Activated T-cell treated with anti-CD3 and anti-CD28 coated beads for 1 hour (primary cell): ENCODE measurements around the gene GPR37L1.
A peak's percentile ranks its signal among the peaks of the same experiment; 100 is the strongest.
"Not testable (repeated sequence)": the region's sequence is repeated elsewhere in the genome, so short reads cannot be mapped to it uniquely, and the experiment has no call there.

Experiments used
- DNase-seq: peaks from one replicate; pipeline ENCODE4 v3.0.0-alpha.2; 2020; ENCODE audit warnings: low read depth

GPR37L1 gene

GRCh38 chr1:202156590-202156989, 33.9 kb downstream of the GPR37L1 start:
- no peak for DNase-seq

GRCh38 chr1:202157945-202158344, 35.2 kb downstream of the GPR37L1 start:
- DNase-seq, result no peak

- no peak for DNase-seq
These were observed 36.3 kb downstream of the GPR37L1 start for GRCh38 chr1:202158810-202159533.

- peak; percentile 48 for DNase-seq
These were observed 37.0 kb downstream of the GPR37L1 start for GRCh38 chr1:202159534-202160371.

- peak; percentile 71 for DNase-seq
These were observed 37.7 kb downstream of the GPR37L1 start, which contains the start of gene PTPN7 for GRCh38 chr1:202160377-202160940. TSS of gene PTPN7 (minus strand) at chr1:202160602. CDS start at chr1:202159402, 1,200 bp downstream.

- no peak for DNase-seq
These were observed 38.7 kb downstream of the GPR37L1 start for GRCh38 chr1:202161151-202162046.

GRCh38 chr1:202162047-202162417, 39.3 kb downstream of the GPR37L1 start:
- DNase-seq, result no peak

- no peak for DNase-seq
These were observed 39.9 kb downstream of the GPR37L1 start for GRCh38 chr1:202162418-202163280.

- DNase-seq, result no peak
These were observed 40.9 kb downstream of the GPR37L1 start for GRCh38 chr1:202163281-202164270.

- DNase-seq, result peak; percentile 58
These were observed 41.7 kb downstream of the GPR37L1 start for GRCh38 chr1:202164271-202165037.

GRCh38 chr1:202165267-202165941, 42.7 kb downstream of the GPR37L1 start:
- DNase-seq, result no peak

- DNase-seq, result no peak
These were observed 43.5 kb downstream of the GPR37L1 start for GRCh38 chr1:202165942-202166843.

- DNase-seq, result not testable (repeated sequence)
These were observed 44.3 kb downstream of the GPR37L1 start for GRCh38 chr1:202167054-202167453.

GRCh38 chr1:202167708-202168415, 45.1 kb downstream of the GPR37L1 start:
- DNase-seq, result no peak

GRCh38 chr1:202168861-202169260, 46.1 kb downstream of the GPR37L1 start:
- no peak for DNase-seq

- DNase-seq, result no peak
These were observed 48.0 kb downstream of the GPR37L1 start for GRCh38 chr1:202170726-202171125.
